Neuron (in vitro differentiated cells): Measurements from ENCODE around the gene SIGLEC10.
A peak's percentile ranks its signal among the peaks of the same experiment; 100 is the strongest.
"Not testable (repeated sequence)": the region's sequence is repeated elsewhere in the genome, so short reads cannot be mapped to it uniquely, and the experiment has no call there.

ENCODE experiments used
- H2AFZ ChIP-seq: one replicate; pipeline ENCODE4 v1.6.1; 2013; ENCODE audit warnings: low read depth, mild to moderate bottlenecking, inconsistent platforms, low read length, moderate library complexity
- H3K27me3 ChIP-seq: one replicate; pipeline ENCODE4 v1.6.1; 2013; ENCODE audit warnings: low read length; ENCODE audit not compliant: insufficient read depth
- H3K36me3 ChIP-seq: one replicate; pipeline ENCODE4 v1.6.1; 2013; ENCODE audit warnings: low read length; ENCODE audit not compliant: insufficient read depth
- H3K4me1 ChIP-seq: one replicate; pipeline ENCODE4 v1.6.1; 2013; ENCODE audit warnings: low read length; ENCODE audit not compliant: insufficient read depth
- H3K4me3 ChIP-seq: 2 replicates; pipeline ENCODE4 v1.5.1; 2013; ENCODE audit warnings: mild to moderate bottlenecking, low read length, moderate library complexity
- H3K9me3 ChIP-seq: one replicate; pipeline ENCODE4 v1.6.1; 2013; ENCODE audit warnings: low read length

SIGLEC10 gene

GRCh38 chr19:51397453-51397852 lies 20.0 kb downstream of the SIGLEC10 start:
- not testable (repeated sequence) for H3K4me1 ChIP-seq, H3K27me3 ChIP-seq

DNA sequence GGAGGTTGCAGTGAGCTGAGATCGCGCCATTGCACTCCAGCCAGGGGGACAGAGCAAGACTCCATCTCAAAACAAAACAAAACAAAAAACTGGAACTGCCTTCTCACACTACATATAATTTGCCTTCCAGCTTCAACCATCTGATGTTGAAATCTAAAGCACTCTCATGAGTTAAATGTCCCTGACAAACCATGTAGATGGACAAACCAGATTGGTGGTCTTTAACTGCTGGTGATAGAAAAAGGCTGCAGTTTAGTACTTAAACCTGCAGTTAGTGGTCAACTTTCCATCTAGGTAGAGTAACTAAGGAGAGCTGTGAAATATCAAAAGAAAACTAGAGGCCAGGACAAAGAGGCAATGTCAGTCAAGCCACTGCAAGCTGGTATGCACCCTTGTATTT lies 21.3 kb downstream of the SIGLEC10 start:
- Histone ChIP-seq H3K4me3 (no peak overlapping the region), H3K27me3 (no peaks in the 10 kb centered on the region), H2AFZ (no peak overlapping the region), H3K9me3 (no peaks in the 10 kb centered on the region), H3K4me1 (peaks cover 7% of the 10 kb centered on the region), H3K36me3 (no peaks in the 10 kb centered on the region)

More at GRCh38 chr19:51397453-51397852, 20.0 kb downstream of the SIGLEC10 start:
- H3K9me3 ChIP-seq, H2AFZ ChIP-seq, H3K4me3 ChIP-seq, H3K36me3 ChIP-seq: not testable (repeated sequence)

DNA sequence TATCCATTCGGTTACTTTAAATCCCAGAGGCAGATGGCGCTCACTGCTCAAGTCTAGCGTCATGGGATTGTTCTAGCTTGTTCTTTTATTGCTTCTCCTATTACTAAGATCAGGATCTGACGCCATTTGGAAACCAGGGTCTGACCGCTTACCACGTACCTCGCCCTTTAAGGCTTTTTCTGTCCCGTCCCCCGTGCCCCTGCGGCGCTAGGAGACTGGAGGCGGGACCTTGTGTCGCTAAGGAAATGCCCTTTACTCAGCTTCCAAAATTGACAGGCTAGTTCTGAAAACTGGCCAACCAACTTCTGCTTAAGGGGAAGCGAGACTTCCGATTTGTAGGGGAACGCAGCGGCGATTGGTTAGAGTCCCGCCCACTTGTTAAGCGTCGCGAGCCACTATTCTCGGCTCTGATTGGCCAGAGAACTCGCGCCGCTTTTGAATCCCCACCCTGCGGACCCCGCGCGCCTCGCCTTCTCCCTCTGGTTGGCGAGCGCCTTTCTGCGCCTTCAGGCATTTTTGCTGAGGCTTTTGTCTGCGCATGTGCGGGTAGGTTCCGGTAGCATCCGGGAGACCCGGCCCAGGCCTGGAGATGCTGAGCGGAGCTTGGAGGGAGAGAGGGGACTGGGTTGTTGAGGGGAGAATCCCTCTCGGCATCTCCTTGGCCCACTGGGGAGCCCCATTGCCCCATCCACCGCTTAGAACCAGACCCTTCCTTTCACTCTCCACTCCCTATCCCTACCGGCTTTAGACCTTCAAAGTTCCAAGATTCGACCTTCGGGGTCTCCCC lies 23.2 kb downstream of the SIGLEC10 start:
- Histone ChIP-seq H3K9me3 (no peaks in the 10 kb centered on the region), H2AFZ (peak overlapping the region; percentile 71), H3K4me3 (peak overlapping the region; percentile 65), H3K36me3 (no peaks in the 10 kb centered on the region), H3K4me1 (peaks cover 7% of the 10 kb centered on the region), H3K27me3 (no peaks in the 10 kb centered on the region)

- H3K4me3 ChIP-seq, result no peak overlapping the region
- H2AFZ ChIP-seq, result no peak overlapping the region
- H3K4me1 ChIP-seq, result peaks cover 7% of the 10 kb centered on the region
- no peaks in the 10 kb centered on the region for H3K27me3 ChIP-seq
- no peaks in the 10 kb centered on the region for H3K36me3 ChIP-seq
- no peaks in the 10 kb centered on the region for H3K9me3 ChIP-seq
These were observed 24.7 kb downstream of the SIGLEC10 start for GRCh38 chr19:51392701-51393100.

- Histone ChIP-seq H3K36me3 (no peaks in the 10 kb centered on the region), H3K4me3 (no peak overlapping the region), H2AFZ (no peak overlapping the region), H3K9me3 (no peaks in the 10 kb centered on the region), H3K4me1 (peaks cover 7% of the 10 kb centered on the region), H3K27me3 (no peaks in the 10 kb centered on the region)
These were observed 26.3 kb downstream of the SIGLEC10 start for GRCh38 chr19:51391073-51391611.

- Histone ChIP-seq H3K4me1 (peaks cover 3% of the 10 kb centered on the region), H2AFZ (no peak overlapping the region), H3K27me3 (no peaks in the 10 kb centered on the region), H3K36me3 (no peaks in the 10 kb centered on the region), H3K4me3 (no peak overlapping the region), H3K9me3 (no peaks in the 10 kb centered on the region)
These were observed 28.3 kb downstream of the SIGLEC10 start for GRCh38 chr19:51389143-51389542.

DNA sequence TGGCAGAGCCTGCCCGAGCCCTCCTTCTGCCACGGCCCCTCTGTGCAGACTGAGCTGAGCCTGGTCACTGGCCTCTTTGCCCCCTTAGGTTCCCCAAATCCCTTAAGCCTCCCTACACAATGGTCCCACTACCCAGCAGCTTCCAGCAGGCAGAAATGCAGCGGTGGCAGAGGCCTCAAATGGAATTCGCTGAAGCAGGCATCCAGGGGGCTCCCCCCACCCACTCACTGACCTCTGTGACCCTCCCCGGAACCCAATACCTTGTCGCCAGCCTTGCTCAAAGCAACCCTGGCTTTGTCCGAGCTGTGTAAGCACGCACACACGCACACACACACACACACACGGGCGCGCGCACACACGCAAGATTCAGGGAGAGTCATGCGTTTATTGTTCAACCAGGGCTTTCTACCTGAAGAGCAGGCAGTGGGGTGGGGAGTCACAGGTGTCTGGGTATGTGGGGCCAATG lies 29.5 kb downstream of the SIGLEC10 start, which contains the start of gene LIM2:
Gene LIM2 (minus strand): TSS at position 51 of the 466 bp plus-strand sequence. CDS start 531 bp downstream, outside the sequence.
- no peak within 1 kb of the TSS for H2AFZ ChIP-seq
- no peaks in the 10 kb centered on the region for H3K4me1 ChIP-seq
- H3K36me3 ChIP-seq, result no peaks in the 10 kb centered on the region
- H3K4me3 ChIP-seq, result no peak within 1 kb of the TSS
- no peaks in the 10 kb centered on the region for H3K27me3 ChIP-seq
- H3K9me3 ChIP-seq, result no peaks in the 10 kb centered on the region

- Histone ChIP-seq H3K4me3 (no peak overlapping the region), H2AFZ (no peak overlapping the region), H3K4me1 (no peaks in the 10 kb centered on the region), H3K9me3 (no peaks in the 10 kb centered on the region), H3K27me3 (no peaks in the 10 kb centered on the region), H3K36me3 (no peaks in the 10 kb centered on the region)
These were observed 30.4 kb downstream of the SIGLEC10 start for GRCh38 chr19:51386882-51387520.

DNA sequence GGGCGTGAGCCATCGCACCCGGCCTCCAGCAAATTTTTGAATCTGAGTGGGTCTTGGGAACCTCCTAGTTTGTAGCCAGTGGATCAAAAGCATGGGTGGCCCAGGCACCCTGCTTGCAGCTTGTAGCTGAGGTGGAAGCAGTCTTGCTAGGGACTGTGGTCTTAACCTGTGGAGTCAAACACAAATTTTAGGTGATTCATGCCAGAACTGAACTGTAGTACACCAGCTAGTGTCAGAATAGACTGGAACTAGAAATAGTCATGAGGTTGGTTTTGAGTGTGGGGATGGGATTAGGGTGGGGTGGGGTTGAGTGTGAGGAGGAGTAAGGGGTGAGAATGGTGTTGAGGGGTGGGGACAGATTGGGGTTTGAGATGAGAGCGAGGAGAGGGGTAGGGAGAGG lies 35.4 kb downstream of the SIGLEC10 start:
- Histone ChIP-seq H3K4me1 (no peaks in the 10 kb centered on the region), H3K9me3 (no peaks in the 10 kb centered on the region), H2AFZ (no peak overlapping the region), H3K36me3 (no peaks in the 10 kb centered on the region), H3K4me3 (no peak overlapping the region), H3K27me3 (no peaks in the 10 kb centered on the region)

GRCh38 chr19:51380379-51380778 lies 37.1 kb downstream of the SIGLEC10 start:
- H2AFZ ChIP-seq, result no peak overlapping the region
- no peaks in the 10 kb centered on the region for H3K36me3 ChIP-seq
- H3K9me3 ChIP-seq, result no peaks in the 10 kb centered on the region
- no peaks in the 10 kb centered on the region for H3K27me3 ChIP-seq
- no peak overlapping the region for H3K4me3 ChIP-seq
- no peaks in the 10 kb centered on the region for H3K4me1 ChIP-seq

- Histone ChIP-seq H2AFZ (no peak overlapping the region), H3K9me3 (no peaks in the 10 kb centered on the region), H3K4me3 (no peak overlapping the region), H3K36me3 (no peaks in the 10 kb centered on the region), H3K4me1 (no peaks in the 10 kb centered on the region), H3K27me3 (peaks cover 3% of the 10 kb centered on the region)
These were observed 40.0 kb downstream of the SIGLEC10 start for GRCh38 chr19:51377422-51377821.

DNA sequence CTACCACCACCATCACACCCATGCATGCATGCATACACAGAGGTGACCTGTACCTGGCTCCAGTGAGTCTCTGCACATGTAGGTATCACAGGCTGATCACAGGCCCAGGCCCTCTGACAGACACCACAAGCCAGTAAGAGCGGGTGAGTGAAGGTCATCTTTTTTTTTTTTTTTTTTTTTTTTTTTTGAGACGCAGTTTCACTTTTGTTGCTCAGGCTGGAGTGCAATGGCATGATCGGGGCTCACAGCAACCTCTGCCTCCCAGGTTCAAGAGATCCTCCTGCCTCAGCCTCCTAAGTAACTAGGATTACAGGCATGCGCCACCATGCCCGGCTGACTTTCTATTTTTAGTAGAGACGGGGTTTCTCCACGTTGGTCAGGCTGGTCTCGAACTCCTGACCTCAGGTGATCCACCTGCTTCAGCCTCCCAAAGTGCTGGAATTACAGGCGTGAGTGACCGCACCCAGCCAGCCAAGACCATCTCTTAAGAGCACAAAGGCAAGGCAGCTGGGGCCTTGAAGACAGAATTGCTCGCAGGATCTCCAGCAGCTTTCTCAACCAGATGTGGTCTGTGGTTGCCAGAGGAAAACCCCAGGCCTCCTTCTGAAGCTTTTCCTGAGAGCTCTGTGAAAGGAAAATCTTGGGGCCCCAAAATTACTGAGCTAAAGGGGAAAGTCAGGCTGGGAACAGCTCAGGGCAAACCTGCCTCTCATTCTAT lies 41.8 kb downstream of the SIGLEC10 start:
- no peak overlapping the region for H3K4me3 ChIP-seq
- no peaks in the 10 kb centered on the region for H3K4me1 ChIP-seq
- no peaks in the 10 kb centered on the region for H3K36me3 ChIP-seq
- H3K9me3 ChIP-seq, result no peaks in the 10 kb centered on the region
- peaks cover 7% of the 10 kb centered on the region for H3K27me3 ChIP-seq
- H2AFZ ChIP-seq, result no peak overlapping the region
